Ammon's horn (tissue), 1 donor: Measurements from ENCODE around the gene TENM4.

Source experiments
- DNase-seq: peaks from one replicate; pipeline ENCODE4 v3.0.0-alpha.2; 2016; ENCODE audit warnings: low spot score

The TENM4 gene

DNA sequence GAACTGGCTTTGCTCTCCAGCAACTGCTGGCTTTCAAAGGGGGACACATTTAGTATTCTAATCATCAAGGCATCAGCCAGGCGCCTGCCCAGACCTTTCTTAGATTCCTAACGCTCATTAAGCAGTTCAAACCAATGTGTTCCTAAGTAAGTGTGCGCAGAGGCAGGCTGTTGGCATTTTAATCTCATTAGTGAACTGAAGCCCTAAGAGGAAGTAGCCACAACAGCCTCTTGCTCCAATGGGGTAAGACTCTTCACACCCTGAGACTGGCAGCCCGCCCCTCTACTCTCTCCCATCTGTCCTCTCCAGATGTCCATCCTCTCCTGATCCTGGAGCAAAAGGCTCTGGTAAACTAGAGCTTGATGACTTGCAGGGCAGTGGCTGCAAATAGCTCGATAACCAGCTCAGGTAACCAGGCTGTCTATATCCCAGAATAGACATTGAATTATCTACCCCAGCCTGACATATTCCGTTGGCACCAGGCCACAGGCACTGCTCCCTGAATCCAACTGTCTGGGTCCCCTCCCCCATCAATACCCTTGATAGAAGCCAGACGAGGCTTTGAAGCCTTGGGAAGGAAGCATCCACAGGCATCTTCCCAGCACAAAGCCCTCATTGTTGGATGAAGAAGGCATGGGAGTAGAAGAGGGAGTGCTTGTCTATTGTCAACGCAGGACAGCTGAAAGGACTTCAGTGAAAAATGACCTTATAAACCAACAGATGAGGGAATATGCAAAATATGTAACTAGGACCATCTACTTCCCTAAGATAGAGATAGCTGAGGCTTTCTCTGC is 321.1 kb downstream of the TENM4 start:
- DNase-seq: peak; percentile 84

- no peak for DNase-seq
These were observed 323.3 kb downstream of the TENM4 start for GRCh38 chr11:79117488-79117887.

DNA sequence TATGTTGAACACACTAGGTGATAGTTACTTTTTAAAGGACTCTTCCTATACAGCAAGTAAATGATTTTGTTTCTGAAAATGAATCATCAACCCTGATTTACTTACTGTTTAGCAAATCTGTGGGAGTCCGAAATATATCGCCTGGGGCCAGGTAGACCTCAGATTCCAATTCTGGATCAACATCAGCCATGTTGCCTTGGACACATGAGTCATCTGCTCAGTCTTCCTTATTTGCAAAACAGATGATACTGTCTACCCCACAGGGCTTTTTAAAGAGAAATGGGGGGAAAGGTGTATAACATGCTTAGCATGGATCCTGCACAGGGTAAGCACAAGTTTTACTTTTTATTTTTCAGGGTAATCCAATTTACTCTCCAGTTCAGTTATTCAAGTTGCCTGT is 324.2 kb downstream of the TENM4 start:
- DNase-seq: no peak

DNA sequence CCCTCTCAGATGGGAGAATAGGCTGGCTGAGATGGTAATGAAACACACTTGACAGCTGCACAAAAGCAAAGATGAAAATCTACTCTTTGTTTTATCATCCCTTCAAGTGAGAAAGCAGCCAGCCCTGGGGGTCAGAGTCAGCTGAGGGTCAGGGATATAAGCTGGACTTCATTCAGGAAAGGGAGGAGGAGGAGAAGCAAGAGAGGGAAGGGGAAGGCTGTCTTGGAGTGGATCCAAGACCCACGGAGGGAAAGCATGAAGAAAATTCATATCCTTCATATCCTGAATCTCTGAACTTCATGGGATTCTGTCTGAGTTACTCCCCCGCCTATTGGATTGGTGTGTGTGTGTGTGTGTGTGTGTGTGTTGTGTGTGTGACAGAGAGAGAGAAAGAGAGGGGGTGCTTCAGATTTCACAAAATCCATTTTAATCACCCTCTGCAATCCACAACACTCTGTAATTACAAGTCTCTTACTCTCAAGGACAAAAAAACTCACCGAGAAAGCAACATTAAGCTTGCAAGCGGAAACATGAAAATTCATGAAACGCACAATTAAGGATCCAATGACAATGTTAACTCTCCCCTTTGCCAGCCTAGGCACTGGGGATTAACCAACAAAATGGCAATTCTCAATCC is 327.7 kb downstream of the TENM4 start:
- no peak for DNase-seq

GRCh38 chr11:79110796-79111195 is 330.0 kb downstream of the TENM4 start:
- no peak for DNase-seq

DNA sequence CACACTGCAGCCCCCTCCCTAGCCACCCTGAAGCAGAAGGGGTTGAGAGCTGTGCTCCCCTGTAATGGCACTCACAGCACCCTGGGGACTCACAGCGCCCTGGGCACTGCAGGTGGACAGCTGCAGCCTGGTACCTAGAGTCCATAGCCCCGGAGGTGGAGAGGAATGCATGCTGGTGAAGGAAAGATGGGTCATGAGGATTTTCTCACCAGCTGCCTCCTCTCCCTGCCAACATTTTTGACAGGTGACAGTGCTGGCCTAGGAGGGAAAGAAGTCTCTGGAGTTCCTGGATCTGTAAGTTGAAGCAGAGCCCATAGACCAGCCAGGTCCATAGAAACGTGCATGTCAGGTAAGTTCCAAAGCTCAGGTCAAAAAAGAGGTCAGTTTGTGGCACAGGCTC is 330.5 kb downstream of the TENM4 start:
- DNase-seq: no peak

GRCh38 chr11:79108851-79109250 is 332.0 kb downstream of the TENM4 start:
- DNase-seq: no peak

GRCh38 chr11:79102840-79103239 is 338.0 kb downstream of the TENM4 start:
- DNase-seq: no peak

- DNase-seq: no peak
These were observed 339.2 kb downstream of the TENM4 start for GRCh38 chr11:79101656-79102055.

DNA sequence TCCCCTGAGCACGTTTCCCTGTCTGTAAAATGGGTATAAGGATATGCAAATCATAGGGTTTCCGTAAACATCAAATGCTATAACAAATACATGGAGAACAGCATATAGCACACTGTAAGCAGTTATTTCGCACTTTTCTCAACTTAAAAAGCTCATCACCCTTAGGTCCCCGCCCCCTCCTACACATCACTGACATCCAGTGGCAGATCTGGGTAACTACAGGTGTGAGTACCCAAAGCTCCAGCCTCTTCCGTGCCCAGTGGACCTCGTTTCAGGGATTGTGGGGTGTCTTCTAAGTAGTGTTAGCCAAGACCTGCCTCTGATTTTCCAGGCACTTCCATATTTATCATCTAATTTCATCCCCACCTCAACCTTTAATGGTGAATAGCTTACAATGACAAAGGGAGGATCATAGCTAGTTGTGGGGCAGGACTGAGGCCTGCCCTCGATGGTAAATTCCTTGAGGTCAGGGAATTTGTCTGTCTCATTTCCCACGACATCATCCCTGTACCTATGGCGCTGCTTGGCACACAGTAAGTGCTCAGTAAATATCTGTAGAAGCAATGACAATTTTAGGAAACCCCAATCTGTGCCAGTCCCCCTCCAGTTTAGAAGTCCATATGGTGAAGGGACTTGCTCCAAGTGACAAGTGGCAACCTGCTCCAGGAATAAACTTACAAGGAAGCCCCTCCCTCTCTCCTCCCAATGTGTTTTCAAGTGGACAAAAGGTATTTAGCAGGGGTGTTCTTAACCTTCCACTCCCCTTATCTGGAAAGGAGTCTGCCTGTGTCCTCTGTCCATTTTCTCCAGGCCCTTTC is 340.5 kb downstream of the TENM4 start:
- DNase-seq: peak; percentile 63

DNA sequence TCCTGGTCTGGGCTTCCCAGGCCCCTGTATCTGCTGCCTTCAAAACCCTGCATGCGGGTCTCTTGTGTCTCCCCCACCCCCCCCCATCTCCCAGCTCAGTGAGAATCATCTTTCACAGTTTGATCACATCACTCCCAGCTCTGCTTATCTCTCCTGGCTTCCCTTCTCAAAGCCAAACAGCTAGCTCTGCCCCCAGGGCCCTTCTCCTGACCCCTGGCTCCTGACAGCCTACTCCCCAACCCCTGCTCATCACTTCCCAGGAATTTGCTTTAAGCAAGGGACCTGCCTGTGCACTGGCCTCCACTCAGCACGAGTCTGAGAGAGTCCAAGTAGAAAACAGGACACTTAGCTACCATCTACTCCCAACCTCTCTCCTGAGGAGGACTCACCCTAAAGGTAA is 342.7 kb downstream of the TENM4 start:
- DNase-seq: no peak

- DNase-seq: no peak
These were observed 343.5 kb downstream of the TENM4 start for GRCh38 chr11:79097246-79097875.

DNA sequence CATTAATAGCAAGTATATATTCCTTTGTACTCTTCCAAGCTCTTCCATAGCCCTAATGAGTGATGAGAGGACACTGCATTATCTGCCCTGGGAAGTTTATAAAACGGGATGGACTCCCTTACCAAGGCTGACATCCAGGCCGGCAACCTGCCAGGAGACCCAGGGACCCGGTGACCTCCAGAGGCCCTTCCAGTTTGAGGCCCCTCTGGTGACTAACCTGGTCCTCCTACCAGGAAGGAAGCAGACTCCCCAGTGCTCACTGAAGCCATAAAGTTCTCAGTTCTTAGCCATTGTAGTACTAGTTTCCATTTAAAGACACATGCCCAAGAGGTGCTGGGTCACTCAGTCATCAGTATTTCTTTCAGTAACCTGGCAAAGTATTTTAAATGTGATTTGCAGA is 345.4 kb downstream of the TENM4 start:
- DNase-seq: no peak

- DNase-seq: no peak
These were observed 346.2 kb downstream of the TENM4 start for GRCh38 chr11:79094616-79095015.

- no peak for DNase-seq
These were observed 348.0 kb downstream of the TENM4 start for GRCh38 chr11:79092791-79093353.

- no peak for DNase-seq
These were observed 350.6 kb downstream of the TENM4 start for GRCh38 chr11:79090191-79090705.

- no peak for DNase-seq
These were observed 351.2 kb downstream of the TENM4 start for GRCh38 chr11:79089601-79090000.

- no peak for DNase-seq
These were observed 351.9 kb downstream of the TENM4 start for GRCh38 chr11:79088967-79089366.

GRCh38 chr11:79087961-79088318 is 352.9 kb downstream of the TENM4 start:
- DNase-seq: no peak

- DNase-seq: no peak
These were observed 353.4 kb downstream of the TENM4 start for GRCh38 chr11:79087238-79087960.

DNA sequence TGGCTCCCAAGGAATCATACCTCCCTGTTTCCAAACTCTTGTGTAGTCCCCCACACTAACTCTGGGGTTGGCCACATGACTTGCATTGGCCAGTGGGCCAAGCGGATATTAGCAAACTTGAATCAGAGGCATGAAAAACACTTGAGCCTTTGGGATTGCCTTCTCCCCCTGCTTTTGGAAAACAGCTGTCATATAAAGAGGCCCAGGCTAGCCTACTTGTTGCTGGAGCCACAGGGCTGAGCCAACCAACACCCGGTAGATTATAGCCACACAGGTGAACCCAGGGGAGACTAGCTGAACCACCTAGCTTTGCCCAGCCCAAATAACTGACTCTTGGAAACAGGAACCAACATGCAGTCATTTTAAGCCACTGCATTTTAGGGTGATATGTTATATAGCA is 354.8 kb downstream of the TENM4 start:
- DNase-seq: no peak
